Stimulated activated naive CD4-positive, alpha-beta T cell treated with Interleukin-2 at 50 U/mL for 16 hours (primary cell): Measurements from ENCODE around the gene OR6N2.

Experiments
- DNase-seq: peaks from one replicate; lab custom pipeline; 2025; lab: John Stamatoyannopoulos, UW

The OR6N2 gene

DNA sequence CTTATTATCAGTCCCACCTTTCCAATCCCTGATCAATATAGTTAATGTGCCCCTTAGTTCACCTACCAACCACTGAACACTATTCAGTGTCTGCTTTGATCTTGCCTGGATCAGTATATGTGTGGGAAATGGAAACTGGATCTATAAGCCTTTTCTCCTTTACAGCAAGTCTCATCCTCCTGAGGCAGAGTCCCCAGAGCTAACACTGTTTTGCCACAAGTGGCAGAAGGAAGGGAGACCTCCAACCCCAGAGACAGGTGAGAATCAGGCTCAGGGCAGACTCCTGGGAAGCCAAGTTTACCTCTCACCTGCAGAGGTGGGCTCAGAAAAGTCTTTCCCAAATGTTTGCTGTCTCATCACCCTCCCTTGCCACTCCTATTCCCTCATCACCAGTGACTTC is at the start of gene OR6N2:
Gene OR6N2, minus strand, starts transcription at position 101 of the 400 bp plus-strand sequence. CDS start 3,569 bp downstream, outside the sequence.
- DNase-seq, result no peak

DNA sequence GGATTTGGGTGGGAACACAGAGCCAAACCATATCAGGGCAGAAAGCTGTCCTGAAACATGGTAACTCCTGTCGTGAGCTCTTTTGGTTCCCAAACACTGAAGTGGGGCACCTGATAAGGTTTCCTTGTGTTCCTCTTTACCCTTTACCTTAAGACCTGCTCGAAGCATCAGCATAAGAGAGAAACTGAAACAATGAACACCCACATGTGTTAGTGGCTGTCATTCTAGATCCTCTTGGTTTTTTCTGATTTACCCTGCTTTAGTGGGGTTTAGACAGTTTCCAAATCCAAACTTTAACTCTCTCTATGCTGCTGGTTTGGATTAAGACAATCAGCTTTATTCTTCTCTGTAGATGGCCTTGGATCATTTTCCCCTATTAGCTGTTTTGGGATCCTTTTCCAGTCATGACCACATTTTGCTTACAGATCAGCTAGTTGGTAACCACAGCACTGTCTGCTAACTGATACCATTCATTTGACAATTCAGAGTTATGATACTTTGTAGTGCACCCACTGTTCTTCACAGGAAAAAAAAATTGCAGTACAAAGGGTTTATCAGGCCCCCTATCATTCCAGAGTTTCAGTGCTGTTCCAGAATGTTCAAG is 49.2 kb upstream of the OR6N2 start:
- no peak for DNase-seq

- DNase-seq, result no peak
Measured at GRCh38 chr1:158821723-158822122, 40.7 kb upstream of the OR6N2 start.

- no peak for DNase-seq
Measured at GRCh38 chr1:158819461-158820443, 38.7 kb upstream of the OR6N2 start.

- no peak for DNase-seq
Measured at GRCh38 chr1:158818975-158819431, 38.0 kb upstream of the OR6N2 start.

DNA sequence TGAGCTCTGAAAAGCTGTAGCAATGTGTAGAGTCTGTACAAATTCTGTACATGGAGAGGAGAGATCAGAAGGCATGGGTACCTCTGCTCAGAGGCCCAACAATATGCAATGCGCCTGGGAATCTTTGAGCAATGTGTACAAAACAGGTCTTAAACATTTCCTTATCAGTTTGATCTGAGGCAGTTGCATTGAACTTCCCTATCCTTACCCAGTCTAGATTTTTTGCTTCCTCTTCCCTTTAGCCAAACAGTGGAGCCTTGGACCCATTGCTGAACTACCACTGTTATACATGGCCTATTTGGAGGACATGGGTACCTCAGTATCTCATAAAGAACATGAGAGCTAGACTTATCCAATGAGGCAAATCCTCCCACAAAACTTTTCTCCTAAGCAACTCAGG is 37.6 kb upstream of the OR6N2 start:
- DNase-seq, result no peak

DNA sequence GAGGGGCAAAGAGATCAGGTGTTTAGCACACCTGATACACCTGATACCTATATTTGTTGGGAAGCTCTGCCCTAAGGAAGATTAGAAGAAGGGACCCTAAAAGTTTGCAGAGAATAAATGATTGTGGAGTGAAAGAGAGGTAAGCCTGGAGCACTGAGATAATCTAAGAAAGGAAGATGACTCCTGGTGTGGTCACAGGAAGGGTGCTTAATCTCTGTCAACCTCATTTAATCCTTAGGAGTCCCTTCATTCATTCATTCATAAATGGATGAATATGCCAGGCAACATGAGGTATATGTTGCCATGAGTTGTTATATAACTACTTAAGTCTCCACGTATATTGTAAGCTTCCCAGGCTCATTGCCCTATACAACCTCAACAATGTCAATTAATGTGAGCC is 34.0 kb upstream of the OR6N2 start:
- no peak for DNase-seq

GRCh38 chr1:158813164-158813563 is 32.2 kb upstream of the OR6N2 start:
- no peak for DNase-seq

DNA sequence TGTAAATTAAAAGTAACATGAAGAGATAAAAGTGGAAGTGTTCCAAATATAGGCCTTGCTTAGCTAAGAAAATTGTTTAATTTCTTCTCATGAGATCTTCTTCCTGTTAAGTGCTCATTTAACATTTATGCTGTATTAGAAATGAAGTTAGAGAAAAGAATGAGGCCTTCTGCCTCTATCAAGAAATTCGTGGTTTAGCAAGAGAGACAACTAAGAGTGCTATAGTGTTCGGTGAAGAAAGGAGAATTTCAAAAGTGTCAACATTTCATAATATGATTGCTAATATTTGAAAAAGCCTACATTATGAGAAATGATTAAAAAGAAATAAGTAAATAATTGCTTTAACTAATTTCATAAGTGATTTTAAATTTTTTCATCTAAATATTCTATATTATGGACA is 31.3 kb upstream of the OR6N2 start:
- no peak for DNase-seq

- no peak for DNase-seq
Measured at GRCh38 chr1:158810311-158810710, 29.3 kb upstream of the OR6N2 start.

- DNase-seq, result no peak
Measured at GRCh38 chr1:158809862-158810261, 28.9 kb upstream of the OR6N2 start.

DNA sequence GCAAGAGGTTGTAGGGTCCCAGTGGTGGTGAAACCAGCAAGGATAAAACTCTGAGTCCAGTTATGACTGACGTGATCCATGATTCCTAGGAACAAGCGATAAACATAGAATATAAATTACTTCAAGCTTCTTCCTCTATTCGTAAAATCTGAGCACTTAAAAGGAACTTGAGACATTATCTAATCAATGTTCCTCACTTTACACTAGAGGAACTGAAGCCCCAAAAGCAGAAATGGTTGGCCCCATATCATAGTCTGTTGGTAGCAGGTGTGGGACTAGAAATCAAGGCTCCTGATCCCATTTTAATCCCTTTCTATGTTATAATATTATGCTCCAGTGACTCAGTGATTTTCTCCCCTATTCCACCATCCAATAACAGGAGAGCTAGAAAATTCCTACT is 28.3 kb upstream of the OR6N2 start:
- DNase-seq, result no peak

DNA sequence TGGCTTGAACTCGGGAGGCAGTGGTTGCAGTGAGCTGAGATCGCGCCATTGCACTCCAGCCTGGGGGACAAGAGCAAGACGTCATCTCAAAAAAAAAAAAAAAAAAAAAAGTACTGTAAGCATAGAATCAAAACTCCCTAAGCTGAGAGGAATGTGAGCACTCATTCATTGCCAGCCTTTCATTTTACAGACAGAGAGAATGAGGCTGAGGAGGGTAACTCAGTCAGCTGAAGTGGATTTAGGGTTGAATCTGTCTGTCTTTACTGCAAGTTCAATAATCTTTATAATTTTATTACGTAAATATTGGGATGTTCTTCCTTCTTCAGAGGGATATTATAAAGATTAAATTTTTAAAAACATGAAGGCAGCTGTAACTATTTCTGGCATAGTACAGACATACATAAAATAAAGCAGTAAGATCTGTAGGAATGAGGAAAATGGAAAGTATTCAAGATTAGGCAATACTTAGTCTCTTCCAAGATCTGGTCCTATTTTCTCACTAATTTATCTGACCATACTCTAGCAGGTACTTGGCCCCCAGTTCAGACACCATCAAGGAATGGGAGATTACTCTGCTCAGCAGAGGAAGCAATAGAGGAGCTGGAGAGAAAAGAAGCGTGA is 26.0 kb upstream of the OR6N2 start:
- DNase-seq, result no peak

DNA sequence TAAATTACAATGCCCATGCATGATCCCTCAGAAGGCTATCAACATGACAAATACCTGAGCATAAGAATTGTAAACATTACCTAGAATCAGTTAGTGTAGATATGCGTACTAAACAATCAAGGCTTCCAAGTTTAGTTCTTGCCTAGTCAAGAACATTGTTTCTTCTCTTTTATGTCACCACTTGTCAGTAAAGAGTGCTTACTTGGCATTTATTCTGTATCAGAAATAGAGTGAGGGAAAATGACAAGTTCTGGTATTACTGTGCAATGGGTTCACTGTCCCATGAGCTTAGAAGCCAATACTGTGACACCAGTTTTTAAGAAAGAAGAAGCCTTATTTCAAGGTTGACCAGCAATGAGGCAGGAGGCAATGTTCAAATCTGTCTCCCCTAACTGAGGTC is 22.7 kb upstream of the OR6N2 start:
- DNase-seq, result no peak

- no peak for DNase-seq
Measured at GRCh38 chr1:158801396-158801795, 20.4 kb upstream of the OR6N2 start.

GRCh38 chr1:158800526-158800925 is 19.5 kb upstream of the OR6N2 start:
- no peak for DNase-seq

DNA sequence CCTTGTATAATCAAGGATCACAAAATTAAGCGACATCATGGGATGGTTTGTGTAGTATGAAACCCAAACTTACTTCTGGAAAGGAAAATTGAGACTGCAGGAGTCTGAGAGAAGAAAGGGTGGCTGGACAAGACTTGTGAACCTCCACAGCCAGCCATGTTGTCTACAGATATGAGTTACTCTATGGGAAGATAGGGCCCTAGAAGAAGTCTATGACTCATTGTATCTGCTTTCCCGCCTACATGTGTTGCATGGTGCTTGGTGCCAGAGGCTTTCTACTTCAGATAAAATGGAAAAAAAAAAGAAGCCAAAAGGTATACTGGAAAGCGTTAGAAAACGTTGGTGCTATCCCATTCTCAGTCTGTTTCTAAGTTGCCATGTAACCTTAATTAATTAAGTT is 18.7 kb upstream of the OR6N2 start:
- no peak for DNase-seq

DNA sequence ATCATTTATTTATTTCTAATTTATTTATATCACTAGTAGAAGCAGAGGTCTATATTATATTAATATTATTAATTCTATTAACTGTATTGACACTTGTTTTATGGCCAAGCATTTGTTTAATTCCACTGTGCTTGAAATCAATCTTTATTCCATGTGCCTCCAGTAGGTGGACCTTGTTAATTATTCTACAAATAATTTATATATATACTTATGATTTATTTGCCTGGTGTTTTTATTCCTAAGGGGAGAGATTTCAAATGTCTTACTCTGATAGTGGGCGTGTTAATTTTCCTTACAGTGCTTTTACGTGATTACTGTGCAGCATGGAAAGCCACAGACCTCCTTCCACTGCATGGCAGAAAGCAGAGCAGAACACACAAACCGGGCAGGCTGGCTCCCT is 17.5 kb upstream of the OR6N2 start:
- no peak for DNase-seq

DNA sequence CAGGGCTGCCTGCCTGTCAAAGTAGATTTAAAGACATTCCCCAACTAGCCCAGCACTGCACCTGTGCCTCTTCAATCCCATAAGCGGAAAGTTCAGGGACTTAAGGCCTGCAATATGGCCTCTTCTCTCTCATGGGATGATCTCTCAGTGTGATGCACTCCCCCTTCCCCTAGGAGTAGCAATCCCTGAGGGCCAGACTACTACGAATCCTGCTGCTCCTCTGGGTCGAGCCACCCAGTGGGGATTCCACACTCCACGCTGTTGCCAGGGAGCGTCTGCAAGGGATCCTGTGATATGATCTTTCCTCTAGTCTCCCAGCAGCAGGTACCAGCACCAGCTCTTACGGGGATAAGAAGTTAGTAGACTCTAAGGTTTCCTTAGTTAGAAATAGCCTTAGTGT is 13.2 kb upstream of the OR6N2 start:
- no peak for DNase-seq

DNA sequence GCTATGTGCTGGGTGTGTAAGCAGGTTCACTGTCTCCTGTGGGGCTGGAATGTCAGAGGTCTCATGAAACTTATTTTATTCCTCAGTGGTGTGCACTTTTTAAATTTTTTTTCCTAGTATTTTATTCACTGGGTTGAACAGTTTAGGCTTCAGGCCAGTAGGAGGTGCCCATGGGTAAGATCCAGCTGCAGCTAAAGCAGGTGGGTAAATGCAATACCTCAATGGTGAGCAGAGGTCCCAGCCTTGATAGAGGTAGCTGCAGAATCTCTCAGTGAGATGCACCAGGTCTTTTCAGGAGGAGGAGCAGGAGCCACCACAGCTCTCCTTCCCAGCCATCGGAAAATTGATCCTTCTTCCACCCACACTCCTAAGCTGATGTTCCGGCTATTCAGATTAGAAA is 12.6 kb upstream of the OR6N2 start:
- DNase-seq, result no peak

DNA sequence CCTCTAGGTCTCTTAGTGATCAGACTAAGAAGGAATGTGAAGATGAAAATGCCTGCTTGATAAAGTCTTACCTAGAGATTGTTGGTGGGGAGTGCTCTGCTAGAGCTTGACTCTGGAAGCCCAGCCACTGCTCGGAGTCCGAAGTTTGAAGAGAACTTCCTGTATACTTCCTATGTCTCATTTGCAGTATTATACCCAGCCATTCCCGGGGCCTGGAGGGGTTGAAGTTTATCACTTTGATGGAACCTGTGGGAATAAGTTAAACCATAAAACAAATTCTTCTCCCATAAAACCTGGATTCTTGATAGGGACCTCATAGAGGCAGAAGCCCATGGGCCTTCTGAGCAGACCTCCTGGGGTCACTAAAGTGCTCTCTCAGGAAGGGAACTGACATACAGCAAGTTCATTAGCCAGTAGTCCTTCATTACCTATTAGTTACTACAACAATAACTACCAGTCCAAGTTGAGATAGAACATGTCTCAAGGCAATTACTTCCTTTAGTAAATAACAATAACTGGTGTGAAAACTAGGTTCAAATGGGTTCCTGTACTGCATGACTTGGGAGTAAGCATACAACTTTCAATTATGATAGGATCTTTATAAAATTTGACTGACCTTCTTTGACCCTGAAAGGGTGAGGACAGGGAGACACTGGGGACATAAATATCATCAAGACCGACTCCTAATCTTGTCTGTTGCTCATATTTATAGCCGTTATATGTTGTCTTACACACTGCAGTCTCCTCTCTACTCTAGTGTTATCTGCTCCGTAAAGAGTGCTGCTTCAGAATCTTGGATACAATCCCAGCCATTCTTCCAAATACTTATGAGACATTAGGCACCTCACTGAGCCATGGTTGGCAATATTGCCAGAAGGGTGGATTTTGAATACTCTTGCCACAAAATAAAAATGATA is 8.8 kb downstream of the OR6N2 start, which contains the start of gene OR6N1:
Gene OR6N1, minus strand, starts transcription at position 246 of the 917 bp plus-strand sequence. CDS start 5,513 bp downstream, outside the sequence.
- DNase-seq, result no peak

- no peak for DNase-seq
Measured at GRCh38 chr1:158754420-158754819, 26.6 kb downstream of the OR6N2 start, which contains the start of gene OR6K6. OR6K6 (plus strand) TSS chr1:158754720; CDS start chr1:158754888, 168 bp downstream.
